SU-DHL-6 (cell line): ENCODE measurements around the gene ROCK2.

ENCODE experiments used
- H2AFZ ChIP-seq: fragments of 200-600 bp; sonication (generic); 2 replicates; pipeline ENCODE4 v1.6.1; 2014; ENCODE audit warnings: low read depth, mild to moderate bottlenecking, moderate library complexity, mixed read lengths, antibody characterized with exemption, low read length; ENCODE audit not compliant: severe bottlenecking
- H3F3A ChIP-seq: fragments of 200-600 bp; shearing (Covaris generic); 2 replicates; pipeline ENCODE4 v1.6.0; 2016; ENCODE audit warnings: antibody characterized with exemption, mild to moderate bottlenecking; ENCODE audit not compliant: insufficient read depth
- H3K27ac ChIP-seq: fragments of 200-600 bp; sonication (generic); 2 replicates; pipeline ENCODE4 v1.5.1; 2016; ENCODE audit warnings: low read depth, mild to moderate bottlenecking, low read length, moderate library complexity, mixed read lengths
- H3K27me3 ChIP-seq: fragments of 200-600 bp; sonication (generic), shearing (Covaris generic); 2 replicates; pipeline ENCODE4 v1.6.0; 2014; ENCODE audit warnings: mild to moderate bottlenecking, low read length
- H3K36me3 ChIP-seq: fragments of 200-600 bp; sonication (generic); 2 replicates; pipeline ENCODE4 v1.6.1; 2014; ENCODE audit warnings: mild to moderate bottlenecking, low read length, mixed read lengths
- H3K4me2 ChIP-seq: fragments of 300-600, 200-600 bp; shearing (Covaris generic), sonication (generic); 2 replicates; pipeline ENCODE4 v1.6.0; 2014; ENCODE audit warnings: low read length, low read depth, mild to moderate bottlenecking; ENCODE audit not compliant: poor library complexity, severe bottlenecking
- H3K4me3 ChIP-seq: fragments of 200-600 bp; sonication (generic); 2 replicates; pipeline ENCODE4 v1.5.1; 2014; ENCODE audit warnings: antibody characterized with exemption, low read length, mild to moderate bottlenecking, mixed read lengths; ENCODE audit not compliant: insufficient read depth, poor library complexity, severe bottlenecking
- H3K79me2 ChIP-seq: fragments of 200-600 bp; sonication (generic); 2 replicates; pipeline ENCODE4 v1.6.1; 2014; ENCODE audit warnings: mild to moderate bottlenecking, low read length, moderate library complexity; ENCODE audit not compliant: insufficient read depth
- H3K9ac ChIP-seq: fragments of 200-600 bp; sonication (generic); 2 replicates; pipeline ENCODE4 v1.7.0; 2014; ENCODE audit warnings: mild to moderate bottlenecking, low read length
- H3K9me2 ChIP-seq: fragments of 200-600 bp; sonication (generic); replicated peaks from 2 replicates; pipeline ENCODE4 v1.6.1; 2014; ENCODE audit warnings: low read length; ENCODE audit not compliant: insufficient read depth
- H3K9me3 ChIP-seq: fragments of 200-600 bp; sonication (generic); 2 replicates; pipeline ENCODE4 v1.6.1; 2014; ENCODE audit warnings: low read length, mixed read lengths; ENCODE audit not compliant: insufficient read depth
- H4K20me1 ChIP-seq: fragments of 200-600 bp; sonication (generic); 2 replicates; pipeline ENCODE4 v1.6.1; 2014; ENCODE audit warnings: low read depth, mild to moderate bottlenecking, antibody characterized with exemption, low read length, moderate library complexity, mixed read lengths
- CTCF ChIP-seq: fragments of 200-600 bp; sonication (generic); IDR thresholded peaks from one replicate; pipeline ENCODE4 v1.5.1; 2017; ENCODE audit warnings: antibody characterized with exemption, mild to moderate bottlenecking, low read length, moderate library complexity; ENCODE audit not compliant: insufficient read depth, poor library complexity, severe bottlenecking
- EZH2phosphoT487 ChIP-seq: fragments of 200-600 bp; sonication (generic), shearing (Covaris generic); conservative IDR thresholded peaks from 2 replicates; pipeline ENCODE4 v1.6.1; 2018; ENCODE audit warnings: mild to moderate bottlenecking, antibody characterized with exemption, low read length, moderate library complexity, mixed read lengths

The ROCK2 gene

DNA sequence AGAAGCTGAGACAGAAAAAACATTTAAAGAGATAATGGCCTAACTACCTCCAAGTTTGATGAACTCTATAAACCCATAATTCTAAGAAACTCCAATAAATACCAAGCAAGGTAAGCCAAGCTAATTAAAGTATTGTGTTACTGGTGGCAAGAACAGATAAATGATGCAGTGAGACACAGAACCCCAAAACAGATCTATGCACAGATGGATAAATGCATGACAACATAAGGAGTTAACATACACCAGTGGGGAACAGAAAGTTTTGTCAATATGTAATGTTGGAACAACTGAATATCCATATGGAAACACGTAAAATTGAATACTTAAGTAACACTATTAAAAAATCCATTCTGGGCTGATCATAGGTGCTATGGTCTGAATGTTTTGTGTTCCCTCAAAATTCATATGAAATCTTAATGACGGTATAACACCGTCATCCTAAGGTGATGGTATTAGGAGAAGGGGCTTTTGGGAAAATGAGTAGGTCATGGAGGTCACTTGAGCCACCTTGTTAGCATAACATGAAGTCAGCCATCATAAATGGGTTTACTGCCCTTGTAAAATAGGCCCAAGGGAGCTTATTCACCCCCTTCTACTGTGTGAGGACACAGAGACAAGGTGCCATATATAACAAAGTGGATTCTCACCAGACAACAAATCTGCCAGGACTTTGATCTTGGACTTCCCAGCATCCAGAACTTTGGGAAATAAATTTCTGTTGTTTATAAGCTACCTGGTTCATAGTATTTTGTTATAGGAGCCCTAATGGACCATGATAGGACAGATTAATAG lies 102.8 kb downstream of the ROCK2 start:
- Histone ChIP-seq H3K27ac (no peak overlapping the region), H3K27me3 (no peaks in the 10 kb centered on the region), H3K9ac (no peak overlapping the region), H4K20me1 (no peaks in the 10 kb centered on the region), H3K79me2 (0 out of 2 replicates have a peak, but pooled peaks cover 4% of the 10 kb centered on the region), H3F3A (peaks cover 5% of the 10 kb centered on the region; the same call in 1 of the 2 replicates), H3K4me2 (no peak overlapping the region), H3K36me3 (no peaks in the 10 kb centered on the region), H2AFZ (no peak overlapping the region), H3K4me3 (no peak overlapping the region), H3K9me3 (no peaks in the 10 kb centered on the region), H3K9me2 (no peaks in the 10 kb centered on the region)
- TF ChIP-seq EZH2phosphoT487 (no peak), CTCF (no peak)

DNA sequence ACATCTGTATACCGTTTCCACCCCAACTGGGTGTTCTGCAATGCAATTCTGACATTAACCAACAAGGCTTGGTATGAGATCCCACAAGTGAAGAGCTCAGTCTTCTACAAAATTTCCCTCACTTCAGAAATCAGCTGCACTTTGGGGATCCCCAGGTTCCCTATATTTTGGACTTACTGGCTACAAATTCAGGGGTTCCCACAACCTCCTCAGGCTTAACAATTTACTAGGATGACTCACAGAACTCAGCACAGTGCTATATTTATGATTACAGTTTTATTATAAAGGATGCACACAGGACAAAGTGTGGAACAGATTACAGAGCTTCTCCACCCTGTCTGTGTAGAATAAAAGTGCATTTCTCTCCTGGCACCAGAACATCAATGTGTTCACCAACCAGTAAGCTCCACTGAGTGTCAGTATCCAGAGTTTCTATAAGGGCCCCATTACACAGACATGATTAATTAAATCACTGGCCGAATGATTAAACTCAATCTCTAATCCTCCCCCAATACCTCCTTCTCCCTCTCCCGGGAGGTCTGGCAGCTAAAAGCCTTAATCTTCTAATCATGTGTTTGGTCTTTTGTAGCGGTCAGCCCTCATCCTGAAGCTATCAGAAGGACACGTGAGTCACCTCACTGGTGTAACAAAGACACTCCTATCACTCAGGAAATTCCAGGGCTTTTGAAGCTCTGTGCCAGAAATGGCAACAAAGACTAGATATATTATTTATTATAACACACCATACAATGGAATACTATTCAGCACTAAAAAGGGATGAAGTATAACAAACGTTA lies 104.6 kb downstream of the ROCK2 start:
- Histone ChIP-seq H3F3A (peaks cover 18% of the 10 kb centered on the region; the same call in 1 of the 2 replicates), H3K9ac (no peak overlapping the region), H3K27ac (no peak overlapping the region), H3K4me3 (no peak overlapping the region), H3K9me2 (no peaks in the 10 kb centered on the region), H2AFZ (no peak overlapping the region), H3K36me3 (0 out of 2 replicates have a peak, but pooled peaks cover 4% of the 10 kb centered on the region), H3K79me2 (0 out of 2 replicates have a peak, but pooled peaks cover 4% of the 10 kb centered on the region), H3K27me3 (no peaks in the 10 kb centered on the region), H3K4me2 (no peak overlapping the region), H3K9me3 (no peaks in the 10 kb centered on the region), H4K20me1 (no peaks in the 10 kb centered on the region)
- no peak for TF ChIP-seq EZH2phosphoT487
- no peak for TF ChIP-seq CTCF

DNA sequence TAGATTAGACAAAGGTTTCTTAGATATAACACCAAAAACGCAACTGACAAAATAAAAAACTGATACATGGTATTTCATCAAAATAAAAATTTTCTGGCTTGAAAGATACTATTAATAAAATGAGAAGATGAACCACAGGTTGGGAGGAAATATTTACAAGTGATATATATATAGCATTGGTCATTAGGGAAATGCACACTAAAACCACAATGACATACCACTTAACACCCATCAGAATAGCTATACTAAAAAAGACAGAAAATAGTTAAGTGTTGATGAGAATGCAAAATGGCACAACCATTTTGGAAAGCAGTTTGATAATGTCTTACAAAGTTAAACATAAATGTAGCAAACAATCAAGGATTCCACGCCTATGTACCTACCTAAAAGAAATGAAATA lies 105.3 kb downstream of the ROCK2 start:
- TF ChIP-seq CTCF (no peak), EZH2phosphoT487 (no peak)
- no peaks in the 10 kb centered on the region for H3K9me2 ChIP-seq
- no peak overlapping the region for H2AFZ ChIP-seq
- H3K9me3 ChIP-seq: no peaks in the 10 kb centered on the region
- no peak overlapping the region for H3K9ac ChIP-seq
- H3K4me2 ChIP-seq: no peak overlapping the region
- H3K27me3 ChIP-seq: no peaks in the 10 kb centered on the region
- H3K4me3 ChIP-seq: no peak overlapping the region
- 0 out of 2 replicates have a peak, but pooled peaks cover 4% of the 10 kb centered on the region for H3K79me2 ChIP-seq
- 0 out of 2 replicates have a peak, but pooled peaks cover 4% of the 10 kb centered on the region for H3K36me3 ChIP-seq
- no peak overlapping the region for H3K27ac ChIP-seq
- peaks cover 25% of the 10 kb centered on the region; the same call in 1 of the 2 replicates for H3F3A ChIP-seq
- H4K20me1 ChIP-seq: no peaks in the 10 kb centered on the region
